Endodermal cell (in vitro differentiated cells): ENCODE data around the gene NME1. TPM values are rescaled to one million over a fixed set of nuclear protein-coding genes. Genes with fewer than 3 reads are reported as not detected.

ENCODE experiments used
- DNase-seq: peaks from one replicate; pipeline ENCODE4 v3.0.0-alpha.2; 2017
- H3K27ac ChIP-seq: 2 replicates; pipeline ENCODE4 v1.5.1; 2013; ENCODE audit warnings: mild to moderate bottlenecking, low read depth, low read length, moderate library complexity
- H3K27me3 ChIP-seq: 2 replicates; pipeline ENCODE4 v1.6.1; 2013; ENCODE audit warnings: mild to moderate bottlenecking, low read length, moderate library complexity; ENCODE audit not compliant: insufficient read depth, control insufficient read depth, poor library complexity, severe bottlenecking
- H3K36me3 ChIP-seq: 2 replicates; pipeline ENCODE4 v1.7.0; 2013; ENCODE audit warnings: mild to moderate bottlenecking, low read length, moderate library complexity; ENCODE audit not compliant: control insufficient read depth, insufficient read depth
- H3K4me1 ChIP-seq: one replicate; pipeline ENCODE4 v1.7.0; 2013; ENCODE audit warnings: low read length; ENCODE audit not compliant: control insufficient read depth, insufficient read depth
- H3K4me3 ChIP-seq: 2 replicates; pipeline ENCODE4 v1.5.1; 2013; ENCODE audit warnings: mild to moderate bottlenecking, low read length, moderate library complexity
- H3K9ac ChIP-seq: 2 replicates; pipeline ENCODE4 v1.6.1; 2013; ENCODE audit warnings: mild to moderate bottlenecking, low read length, moderate library complexity; ENCODE audit not compliant: poor library complexity, severe bottlenecking; ENCODE audit errors: extremely low read depth
- H3K9me3 ChIP-seq: 2 replicates; pipeline ENCODE4 v1.6.1; 2013; ENCODE audit warnings: mild to moderate bottlenecking, low read length, moderate library complexity; ENCODE audit not compliant: control insufficient read depth
- H3K27ac Mint-ChIP-seq: 2 replicates; pipeline ENCODE4 v1.8.0; 2020; ENCODE audit warnings: mixed read lengths
- H3K27me3 Mint-ChIP-seq: 2 replicates; pipeline ENCODE4 v1.8.0; 2021; ENCODE audit warnings: mild to moderate bottlenecking, mixed read lengths; ENCODE audit not compliant: insufficient read depth
- H3K36me3 Mint-ChIP-seq: 2 replicates; pipeline ENCODE4 v1.8.0; 2020; ENCODE audit warnings: low read depth, mixed read lengths
- H3K4me1 Mint-ChIP-seq: 2 replicates; pipeline ENCODE4 v1.8.0; 2020; ENCODE audit warnings: mixed read lengths
- H3K4me3 Mint-ChIP-seq: 2 replicates; pipeline ENCODE4 v1.8.0; 2020; ENCODE audit warnings: mild to moderate bottlenecking, moderate library complexity, mixed read lengths
- H3K9me3 Mint-ChIP-seq: 2 replicates; pipeline ENCODE4 v1.8.0; 2020; ENCODE audit warnings: mild to moderate bottlenecking, mixed read lengths
- CTCF ChIP-seq: fragments of 200-600 bp; sonication (generic); conservative IDR thresholded peaks from 2 replicates; pipeline ENCODE4 v1.5.0; 2021; ENCODE audit warnings: antibody characterized with exemption, mild to moderate bottlenecking
- WGBS, 2 experiments: methylation state at CpG; one replicate each; pipeline versions ENCODE4 v1.1.5 to v1.1.7; 2013; ENCODE audit warnings: missing lambda C conversion rate in 2 of 2, mixed read lengths in 1 of 2; ENCODE audit not compliant: insufficient coverage in 1 of 2, insufficient read length in 1 of 2; 5-methylcytosine and 5-hydroxymethylcytosine counted together
- total RNA-seq, 2 donors: library from RNA; stranded (reverse); fragmentation: NEBNext Ultra II Directional in 1 of 2; extraction: Animal tissue kit (Norgen Biotek cat#: 25700) in 1 of 2; gene quantifications; 2 replicates in 1 of 2; 3 replicates in 1 of 2; pipeline ENCODE4 v1.2.1, GENCODE V29; 2021

The NME1 gene
- total RNA-seq, 2 donors from 2014 or later, result 99.6 to 107 TPM

DNA sequence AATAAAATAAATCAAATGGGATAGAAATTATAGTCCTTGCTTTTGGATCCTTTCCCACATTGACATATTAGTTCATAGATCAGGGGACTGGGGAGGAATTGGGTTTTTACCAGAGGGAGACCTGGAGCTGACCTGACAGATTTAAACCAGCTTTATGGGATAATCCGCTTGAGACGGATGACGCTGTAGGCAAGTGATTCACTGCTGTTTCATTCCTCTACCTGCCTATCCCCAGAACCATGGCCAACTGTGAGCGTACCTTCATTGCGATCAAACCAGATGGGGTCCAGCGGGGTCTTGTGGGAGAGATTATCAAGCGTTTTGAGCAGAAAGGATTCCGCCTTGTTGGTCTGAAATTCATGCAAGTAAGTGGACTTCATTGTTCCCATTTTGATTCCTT lies 2.1 kb downstream of the NME1 start:
- DNase-seq, result no peak
- Mint-ChIP-seq H3K27ac (no peak overlapping the region), H3K27me3 (no peaks in the 10 kb centered on the region), H3K9me3 (no peaks in the 10 kb centered on the region), H3K4me3 (no peak overlapping the region), H3K36me3 (peaks cover 35% of the 10 kb centered on the region), H3K4me1 (no peaks in the 10 kb centered on the region)
- no peak for TF ChIP-seq CTCF
- H3K4me3 ChIP-seq, result no peak overlapping the region
- peaks cover 31% of the 10 kb centered on the region for H3K36me3 ChIP-seq
- H3K27me3 ChIP-seq, result no peaks in the 10 kb centered on the region
- H3K4me1 ChIP-seq, result peaks cover 2% of the 10 kb centered on the region
- WGBS, 2 experiments, result 95 to 98% methylated on average over 8 of the region's 8 CpGs
- no peak overlapping the region for H3K9ac ChIP-seq
- no peak overlapping the region for H3K27ac ChIP-seq
- no peaks in the 10 kb centered on the region for H3K9me3 ChIP-seq

GRCh38 chr17:51159604-51160003 lies 6.2 kb downstream of the NME1 start:
- no peaks in the 10 kb centered on the region for H3K4me1 Mint-ChIP-seq
- Histone ChIP-seq H3K4me1 (peaks cover 2% of the 10 kb centered on the region), H3K27ac (no peak overlapping the region), H3K27me3 (no peaks in the 10 kb centered on the region), H3K9me3 (no peaks in the 10 kb centered on the region), H3K9ac (no peak overlapping the region), H3K4me3 (no peak overlapping the region), H3K36me3 (peaks cover 55% of the 10 kb centered on the region)
- peaks cover 64% of the 10 kb centered on the region for H3K36me3 Mint-ChIP-seq
- no peaks in the 10 kb centered on the region for H3K9me3 Mint-ChIP-seq
- H3K4me3 Mint-ChIP-seq, result no peak overlapping the region
- no peaks in the 10 kb centered on the region for H3K27me3 Mint-ChIP-seq
- TF ChIP-seq CTCF, result no peak
- no peak for DNase-seq
- 92 to 96% methylated on average over 2 to 3 of the region's 3 CpGs for WGBS, 2 experiments
- H3K27ac Mint-ChIP-seq, result no peak overlapping the region

DNA sequence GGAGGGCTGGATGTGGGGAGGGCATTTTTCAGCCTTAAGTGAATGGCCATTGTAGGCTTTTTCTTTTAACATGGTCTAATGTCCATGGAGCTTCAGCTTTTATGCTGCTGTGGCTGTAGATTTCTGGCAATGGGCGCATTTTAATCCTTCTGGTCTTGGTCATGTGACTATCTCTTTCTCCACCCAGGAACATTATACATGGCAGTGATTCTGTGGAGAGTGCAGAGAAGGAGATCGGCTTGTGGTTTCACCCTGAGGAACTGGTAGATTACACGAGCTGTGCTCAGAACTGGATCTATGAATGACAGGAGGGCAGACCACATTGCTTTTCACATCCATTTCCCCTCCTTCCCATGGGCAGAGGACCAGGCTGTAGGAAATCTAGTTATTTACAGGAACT lies 8.2 kb downstream of the NME1 start:
- DNase-seq, result no peak
- WGBS, 2 experiments, result 96 to 97% methylated on average over 3 of the region's 3 CpGs
- Mint-ChIP-seq H3K4me3 (no peak overlapping the region), H3K4me1 (peaks cover 10% of the 10 kb centered on the region), H3K27ac (no peak overlapping the region), H3K27me3 (peaks cover 1% of the 10 kb centered on the region), H3K9me3 (no peaks in the 10 kb centered on the region), H3K36me3 (peaks cover 56% of the 10 kb centered on the region)
- no peak overlapping the region for H3K27ac ChIP-seq
- no peak overlapping the region for H3K9ac ChIP-seq
- no peaks in the 10 kb centered on the region for H3K9me3 ChIP-seq
- no peak overlapping the region for H3K4me3 ChIP-seq
- no peaks in the 10 kb centered on the region for H3K27me3 ChIP-seq
- no peaks in the 10 kb centered on the region for H3K4me1 ChIP-seq
- no peak for TF ChIP-seq CTCF
- peaks cover 45% of the 10 kb centered on the region for H3K36me3 ChIP-seq
